HCT116 (cell line): ENCODE data around the gene EXOC4.

ENCODE experiments used
- ATF3 ChIP-seq: IDR thresholded peaks from 2 replicates; pipeline ENCODE4 v1.6.1; 2012
- CBX3 ChIP-seq: IDR thresholded peaks from 2 replicates; pipeline ENCODE4 v1.6.1; 2012; ENCODE audit warnings: low read depth
- CTCF ChIP-seq, 3 experiments: fragments of 200-600 bp in 1 of 3; sonication (generic) in 1 of 3; IDR thresholded peaks in 2 of 3; conservative IDR thresholded peaks in 1 of 3; 2 replicates each; pipeline ENCODE4 v1.5.1; 2012 to 2017; ENCODE audit warnings: low read depth in 2 of 3, low read length in 2 of 3, antibody characterized with exemption in 1 of 3, borderline replicate concordance in 1 of 3, control low read depth in 1 of 3, mild to moderate bottlenecking in 1 of 3, mixed read lengths in 1 of 3, mixed run types in 1 of 3, moderate library complexity in 1 of 3; ENCODE audit not compliant: insufficient read depth in 1 of 3
- JUND ChIP-seq: IDR thresholded peaks from 2 replicates; pipeline ENCODE4 v1.6.1; 2012
- POLR2A ChIP-seq: IDR thresholded peaks from 2 replicates; pipeline ENCODE4 v1.7.0; 2011; ENCODE audit warnings: borderline replicate concordance; ENCODE audit not compliant: insufficient read depth, insufficient read length; ENCODE audit errors: extremely low read depth
- POLR2AphosphoS5 ChIP-seq: IDR thresholded peaks from 2 replicates; pipeline ENCODE4 v1.6.1; 2011; ENCODE audit warnings: mild to moderate bottlenecking, low read depth, low read length, moderate library complexity
- RAD21 ChIP-seq: IDR thresholded peaks from 2 replicates; pipeline ENCODE4 v1.6.1; 2012; ENCODE audit warnings: low read depth, mild to moderate bottlenecking
- SRF ChIP-seq: IDR thresholded peaks from 2 replicates; pipeline ENCODE4 v1.6.1; 2012; ENCODE audit warnings: low read depth
- ZFX ChIP-seq: fragments of 450-650 bp; IDR thresholded peaks from 2 replicates; pipeline ENCODE4 v1.6.1; 2017
- TF ChIP-seq, protein P1 (sequence below): IDR thresholded peaks from 2 replicates; pipeline ENCODE4 v1.6.1; 2012

- TF ChIP-seq CTCF (IDR thresholded peaks at IDR 0.05 in 2 of 3, conservative IDR thresholded peaks at IDR 0.05 in 1 of 3; ENCODE audit: borderline replicate concordance in 1 of 3, insufficient read depth in 1 of 3, low read depth in 2 of 3, low read length in 2 of 3) (no peak), JUND (no peak), CBX3 (no peak), RAD21 (no peak), SRF (no peak), ZFX (no peak), POLR2A (no peak), ATF3 (no peak), POLR2AphosphoS5 (no peak)
- TF ChIP-seq, protein P1, sequence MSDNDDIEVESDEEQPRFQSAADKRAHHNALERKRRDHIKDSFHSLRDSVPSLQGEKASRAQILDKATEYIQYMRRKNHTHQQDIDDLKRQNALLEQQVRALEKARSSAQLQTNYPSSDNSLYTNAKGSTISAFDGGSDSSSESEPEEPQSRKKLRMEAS, result no peak
Observed at GRCh38 chr7:134085311-134085710, 832.4 kb downstream of the EXOC4 start.
